BJ (cell line): Measurements from ENCODE around the gene TPMT. TPM values are rescaled to one million over a fixed set of nuclear protein-coding genes. Genes with fewer than 3 reads are reported as not detected.

ENCODE experiments used
- CTCF ChIA-PET: fragments of 350-600 bp; formaldehyde crosslinking; extraction: SDS; loops from one replicate; lab custom pipeline; 2021; ENCODE audit warnings: antibody characterized with exemption, inconsistent platforms; lab: Yijun Ruan, JAX
- POLR2A ChIA-PET: fragments of 300-600 bp; sonication (Branson Sonifier 250); formaldehyde crosslinking; extraction: SDS; loops from one replicate; lab custom pipeline; 2021; ENCODE audit warnings: antibody characterized with exemption; lab: Charles Lee
- DNase-seq: peaks from one replicate; pipeline ENCODE4 v3.0.0-alpha.2; 2011; ENCODE audit warnings: low read depth
- H3K27me3 ChIP-seq: 2 replicates; pipeline ENCODE4 v1.6.0; 2011; ENCODE audit warnings: low read length; ENCODE audit not compliant: control insufficient read depth, insufficient read depth
- H3K36me3 ChIP-seq: 2 replicates; pipeline ENCODE4 v1.5.1; 2011; ENCODE audit warnings: low read length; ENCODE audit not compliant: control insufficient read depth, insufficient read depth
- H3K4me3 ChIP-seq: 2 replicates; pipeline ENCODE4 v1.5.1; 2011; ENCODE audit warnings: low read depth, mild to moderate bottlenecking, control low read depth, low read length
- polyA plus RNA-seq: library from polyadenylated mRNA; depleted of rRNA; stranded (reverse); fragments of >200 nt; gene quantifications from 2 replicates; pipeline ENCODE4 v1.2.3, GENCODE V29; 2011; rRNA removed
- TF ChIP-seq, protein P1 (sequence below): IDR thresholded peaks from 2 replicates; pipeline ENCODE4 v1.5.1; 2011; ENCODE audit warnings: low read depth, mild to moderate bottlenecking, control low read depth, inconsistent platforms, low read length, moderate library complexity; ENCODE audit not compliant: insufficient read depth

Gene TPMT
- polyA plus RNA-seq, 1 experiment: 10.9 TPM

DNA sequence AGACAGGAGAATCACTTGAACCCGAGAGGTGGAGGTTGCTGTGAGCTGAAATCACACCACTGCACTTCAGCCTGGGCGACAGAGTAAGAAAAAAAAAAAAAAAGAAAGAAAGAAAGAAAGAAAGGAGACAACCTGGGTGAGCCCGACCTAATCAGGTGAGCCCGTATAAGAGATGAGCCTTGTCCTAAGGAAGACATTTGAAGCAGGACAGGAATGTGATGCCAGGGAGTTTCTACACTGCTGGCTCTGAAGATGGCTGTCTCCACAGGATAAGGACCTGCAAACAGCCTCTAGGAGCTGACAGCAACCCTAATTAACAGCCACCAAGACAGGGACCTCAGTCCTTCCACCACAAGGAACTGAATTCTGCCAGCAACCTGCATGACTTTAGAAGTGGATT is 74.3 kb downstream of the TPMT start:
- CTCF ChIA-PET: no interaction called here
- H3K27me3 ChIP-seq: no peaks in the 10 kb centered on the region
- DNase-seq: no peak
- TF ChIP-seq, protein P1, sequence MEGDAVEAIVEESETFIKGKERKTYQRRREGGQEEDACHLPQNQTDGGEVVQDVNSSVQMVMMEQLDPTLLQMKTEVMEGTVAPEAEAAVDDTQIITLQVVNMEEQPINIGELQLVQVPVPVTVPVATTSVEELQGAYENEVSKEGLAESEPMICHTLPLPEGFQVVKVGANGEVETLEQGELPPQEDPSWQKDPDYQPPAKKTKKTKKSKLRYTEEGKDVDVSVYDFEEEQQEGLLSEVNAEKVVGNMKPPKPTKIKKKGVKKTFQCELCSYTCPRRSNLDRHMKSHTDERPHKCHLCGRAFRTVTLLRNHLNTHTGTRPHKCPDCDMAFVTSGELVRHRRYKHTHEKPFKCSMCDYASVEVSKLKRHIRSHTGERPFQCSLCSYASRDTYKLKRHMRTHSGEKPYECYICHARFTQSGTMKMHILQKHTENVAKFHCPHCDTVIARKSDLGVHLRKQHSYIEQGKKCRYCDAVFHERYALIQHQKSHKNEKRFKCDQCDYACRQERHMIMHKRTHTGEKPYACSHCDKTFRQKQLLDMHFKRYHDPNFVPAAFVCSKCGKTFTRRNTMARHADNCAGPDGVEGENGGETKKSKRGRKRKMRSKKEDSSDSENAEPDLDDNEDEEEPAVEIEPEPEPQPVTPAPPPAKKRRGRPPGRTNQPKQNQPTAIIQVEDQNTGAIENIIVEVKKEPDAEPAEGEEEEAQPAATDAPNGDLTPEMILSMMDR: no peak
- POLR2A ChIA-PET: no interaction called here
- no peak overlapping the region for H3K4me3 ChIP-seq
- H3K36me3 ChIP-seq: no peaks in the 10 kb centered on the region

- Histone ChIP-seq H3K4me3 (no peak overlapping the region), H3K36me3 (no peaks in the 10 kb centered on the region), H3K27me3 (no peaks in the 10 kb centered on the region)
- ChIA-PET CTCF (no interaction called here), POLR2A (no interaction called here)
- DNase-seq: no peak
- TF ChIP-seq, protein P1: no peak
These were observed 76.0 kb downstream of the TPMT start for GRCh38 chr6:18078866-18079265.

Other genes with a start within 250 kb of the TPMT start
- gene KIF13A, start 167.4 kb downstream of the TPMT start, polyA plus RNA-seq: 41.4 and 47.9 TPM in 2 replicates
- gene NHLRC1, start 32.4 kb downstream of the TPMT start, polyA plus RNA-seq: 1.1 and 1.7 TPM in 2 replicates
- 10.3 and 13.3 TPM in 2 replicates for gene KDM1B, start 345 bp upstream of the TPMT start, polyA plus RNA-seq
- gene DEK, start 109.5 kb upstream of the TPMT start, polyA plus RNA-seq: 29.2 and 52.1 TPM in 2 replicates
- 1.4 and 2.0 TPM in 2 replicates for gene RNF144B, start 232.3 kb upstream of the TPMT start, polyA plus RNA-seq